GM18858 (cell line): Measurements from ENCODE around the gene TWF2.

Experiments
- ATAC-seq: cut with Tn5 transposase; IDR thresholded peaks from one replicate; pipeline ENCODE4 v1.9.1; 2021; ENCODE audit not compliant: unreplicated experiment

TWF2 gene

GRCh38 chr3:52238193-52238760 lies 681 bp downstream of the TWF2 start:
- ATAC-seq = no peak

DNA sequence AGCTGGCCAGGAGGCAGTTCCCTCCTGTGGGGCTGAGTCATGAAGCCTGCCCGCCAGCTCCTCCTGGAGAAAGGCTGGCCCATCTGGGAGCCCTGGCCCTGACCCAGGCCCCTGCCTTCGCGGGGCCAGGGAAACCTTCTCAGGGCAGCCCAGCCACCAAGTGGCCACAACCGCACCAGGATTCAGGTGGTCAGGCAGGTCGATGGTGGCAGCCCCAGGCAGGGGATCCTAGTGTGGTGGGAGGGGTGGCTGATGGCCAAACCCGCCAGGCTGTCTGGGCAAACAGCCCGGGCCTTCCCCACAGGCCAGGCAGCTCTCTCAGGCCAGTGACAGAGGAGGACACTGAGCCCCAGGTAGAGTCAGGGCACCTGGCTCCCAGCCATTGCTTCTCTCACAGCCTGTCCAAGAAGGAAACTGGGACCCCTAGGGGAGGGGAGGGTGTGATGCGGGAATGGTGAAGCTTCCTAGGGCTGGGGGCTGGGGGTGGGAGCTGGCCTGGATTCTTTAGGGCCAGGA lies 1.2 kb downstream of the TWF2 start:
- ATAC-seq = no peak

- ATAC-seq = no peak
Observed at GRCh38 chr3:52237006-52237656, 1.8 kb downstream of the TWF2 start.

GRCh38 chr3:52236424-52236886 lies 2.5 kb downstream of the TWF2 start:
- ATAC-seq = no peak

GRCh38 chr3:52234516-52235447 lies 4.2 kb downstream of the TWF2 start:
- no peak for ATAC-seq

- ATAC-seq = no peak
Observed at GRCh38 chr3:52233968-52234367, 5.0 kb downstream of the TWF2 start.

GRCh38 chr3:52233108-52233591 lies 5.8 kb downstream of the TWF2 start:
- no peak for ATAC-seq

GRCh38 chr3:52232279-52233107 lies 6.5 kb downstream of the TWF2 start:
- no peak for ATAC-seq

GRCh38 chr3:52231502-52232278 lies 7.3 kb downstream of the TWF2 start:
- no peak for ATAC-seq

- no peak for ATAC-seq
Observed at GRCh38 chr3:52230889-52231499, 8.0 kb downstream of the TWF2 start.

GRCh38 chr3:52230461-52230860 lies 8.5 kb downstream of the TWF2 start:
- ATAC-seq = no peak

GRCh38 chr3:52229656-52230055 lies 9.3 kb downstream of the TWF2 start:
- no peak for ATAC-seq

DNA sequence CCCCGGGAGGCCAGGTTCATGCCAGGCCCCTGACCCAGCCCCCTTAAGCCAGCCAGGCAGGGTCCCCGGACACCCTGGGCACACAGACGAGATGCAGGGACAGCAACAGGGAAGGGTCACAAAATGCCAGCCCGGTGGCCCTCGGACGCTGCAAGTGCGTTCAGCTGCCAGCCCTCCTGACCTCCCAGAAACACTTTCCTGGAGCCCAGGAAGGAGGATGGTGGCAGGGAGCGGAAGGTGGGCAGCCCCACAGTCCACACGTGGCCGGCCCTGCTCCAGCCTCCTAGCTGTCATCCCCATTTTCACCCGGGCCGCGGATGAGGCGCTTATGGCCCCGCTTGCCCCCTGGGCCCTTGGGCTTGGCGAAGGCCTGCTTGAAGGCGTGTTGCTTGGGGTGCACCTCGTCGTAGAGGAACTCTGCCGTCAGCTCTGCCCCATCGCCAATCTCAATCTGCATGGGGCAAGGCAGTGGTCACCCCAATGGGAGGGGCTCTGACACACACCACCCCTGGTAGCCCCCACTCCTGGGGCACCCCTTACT lies 10.1 kb downstream of the TWF2 start:
- no peak for ATAC-seq

DNA sequence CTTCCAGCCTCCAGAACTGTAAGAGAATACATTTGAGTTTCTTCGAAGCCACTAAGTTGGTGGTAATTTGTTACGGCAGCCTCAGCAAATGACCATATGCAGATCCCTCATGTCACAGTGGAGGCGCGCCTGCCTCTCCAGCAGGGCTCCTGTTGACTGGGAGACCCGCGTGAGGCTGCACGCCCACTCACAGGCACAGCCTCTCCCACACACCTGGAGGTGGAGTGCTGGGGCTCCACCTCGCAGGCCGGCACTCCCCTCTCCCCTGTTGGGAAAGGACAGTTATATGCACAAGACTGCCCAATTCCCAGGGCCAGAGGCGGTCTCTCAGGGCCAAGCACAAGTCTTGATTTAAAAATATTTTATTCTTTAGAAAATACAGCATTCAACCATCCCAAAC lies 10.7 kb downstream of the TWF2 start:
- ATAC-seq = no peak

DNA sequence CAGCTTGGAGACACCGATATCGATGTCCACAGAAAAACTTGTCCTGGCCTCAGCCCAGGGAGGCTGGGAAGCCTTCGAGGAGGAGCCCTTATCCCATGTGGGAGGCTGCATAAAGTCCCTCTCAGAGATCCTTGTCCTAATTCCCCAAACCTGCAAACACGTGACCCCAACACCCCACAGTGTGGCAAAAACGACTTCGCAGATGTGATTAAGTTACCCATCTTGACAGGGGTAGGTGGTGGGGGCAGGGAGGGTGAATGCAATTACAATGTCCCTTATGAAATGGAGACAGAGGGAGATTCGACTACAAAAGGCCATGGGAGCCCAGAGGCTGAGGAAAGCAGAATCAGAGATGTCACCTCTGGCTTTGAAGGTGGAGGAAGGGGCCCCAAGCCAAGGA lies 11.2 kb downstream of the TWF2 start:
- ATAC-seq = no peak

DNA sequence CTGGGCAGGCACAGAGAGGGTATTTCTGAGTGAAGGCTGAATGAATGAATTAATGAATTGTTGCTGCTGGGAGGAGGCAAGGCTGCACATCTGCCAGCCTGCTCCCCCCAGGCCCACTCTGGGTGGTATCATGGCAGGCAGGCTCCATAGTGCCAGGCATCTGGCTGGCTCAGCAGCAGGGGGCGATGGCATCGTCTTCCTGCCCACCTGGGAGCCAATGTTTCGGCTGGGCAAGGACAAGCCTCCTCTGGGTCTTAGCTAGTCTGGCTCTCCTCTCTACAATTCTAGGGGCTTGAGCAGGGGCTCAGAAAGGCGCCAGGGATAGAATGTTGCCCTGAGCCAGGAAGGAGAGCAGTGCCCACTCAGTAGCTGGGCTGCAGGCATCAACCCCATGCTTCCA lies 11.8 kb downstream of the TWF2 start:
- ATAC-seq = no peak

DNA sequence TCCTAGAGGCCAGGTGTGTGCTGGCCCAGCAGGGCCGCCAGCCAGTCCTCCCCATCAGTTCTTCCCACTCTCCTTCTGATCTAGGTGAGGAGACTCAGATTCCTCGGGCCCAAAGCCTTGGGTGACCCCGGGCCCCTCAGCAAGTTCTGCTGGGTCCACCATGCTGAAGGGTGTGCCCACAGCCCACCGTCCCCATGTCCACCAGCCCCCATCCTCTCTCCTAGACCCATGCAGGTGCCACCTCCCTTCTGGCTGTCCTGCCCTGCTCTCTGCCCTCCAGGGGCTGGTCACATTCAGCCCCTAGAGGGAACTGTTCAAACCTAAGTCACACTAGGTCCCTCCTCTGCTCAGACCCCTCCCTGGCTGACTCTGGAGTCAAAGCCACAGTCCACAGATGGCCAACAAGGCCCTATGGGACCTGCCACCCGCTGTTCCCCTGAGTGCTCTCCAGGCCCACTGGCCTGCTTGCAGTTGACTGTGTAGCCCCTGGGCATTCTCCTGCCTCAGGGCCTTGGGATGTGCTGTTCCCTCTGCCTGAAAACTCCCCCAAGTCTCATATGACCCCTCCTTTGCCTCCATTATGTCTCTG lies 12.6 kb downstream of the TWF2 start:
- no peak for ATAC-seq

- ATAC-seq = peak; percentile 78
Observed at GRCh38 chr3:52225452-52226228, 13.3 kb downstream of the TWF2 start, which contains the start of gene TLR9. Gene TLR9 (minus strand): TSS chr3:52225645. CDS start chr3:52225529, 116 bp downstream.
